HG03575 (cell line): ENCODE data around the gene DCAF11.
"Not testable (repeated sequence)": the region's sequence is repeated elsewhere in the genome, so short reads cannot be mapped to it uniquely, and the experiment has no call there.

ENCODE experiments used
- ATAC-seq: cut with Tn5 transposase; IDR thresholded peaks from one replicate; pipeline ENCODE4 v1.9.1; 2021; ENCODE audit not compliant: unreplicated experiment, insufficient number of reproducible peaks, low FRiP score; ENCODE audit errors: extremely low read depth

Gene DCAF11

GRCh38 chr14:24093901-24094840 lies 20.4 kb upstream of the DCAF11 start, which contains the start of gene PCK2:
Gene PCK2 (plus strand): TSS chr14:24094311. CDS start chr14:24094406, 95 bp downstream.
- ATAC-seq, result no peak

GRCh38 chr14:24094841-24095270 lies 19.7 kb upstream of the DCAF11 start:
- no peak for ATAC-seq

- no peak for ATAC-seq
Measured at GRCh38 chr14:24095271-24096068, 19.1 kb upstream of the DCAF11 start.

GRCh38 chr14:24096545-24097181 lies 17.9 kb upstream of the DCAF11 start:
- ATAC-seq, result no peak

GRCh38 chr14:24098229-24098926 lies 16.2 kb upstream of the DCAF11 start:
- ATAC-seq, result no peak

- ATAC-seq, result no peak
Measured at GRCh38 chr14:24098927-24099813, 15.4 kb upstream of the DCAF11 start.

- ATAC-seq, result no peak
Measured at GRCh38 chr14:24100197-24100981, 14.2 kb upstream of the DCAF11 start.

- no peak for ATAC-seq
Measured at GRCh38 chr14:24100982-24101494, 13.5 kb upstream of the DCAF11 start.

- ATAC-seq, result no peak
Measured at GRCh38 chr14:24102357-24103048, 12.1 kb upstream of the DCAF11 start.

- no peak for ATAC-seq
Measured at GRCh38 chr14:24103451-24103850, 11.1 kb upstream of the DCAF11 start.

GRCh38 chr14:24105609-24106239 lies 8.9 kb upstream of the DCAF11 start:
- not testable (repeated sequence) for ATAC-seq

GRCh38 chr14:24106672-24107271 lies 7.8 kb upstream of the DCAF11 start:
- no peak for ATAC-seq

- ATAC-seq, result no peak
Measured at GRCh38 chr14:24108336-24108874, 6.2 kb upstream of the DCAF11 start.

GRCh38 chr14:24110060-24110459 lies 4.5 kb upstream of the DCAF11 start:
- ATAC-seq, result no peak

GRCh38 chr14:24110523-24110922 lies 4.1 kb upstream of the DCAF11 start:
- ATAC-seq, result no peak
